ENCODE data around the gene CIPC. TPM values are rescaled to one million over a fixed set of nuclear protein-coding genes. Genes with fewer than 3 reads are reported as not detected.

The CIPC gene
- total and polyA plus RNA-seq, 2 of the 13 experiments (the other 11 are each of a cell fraction or from before 2014, with no cell fraction given) = 7.6 to 13.9 TPM

GRCh38 chr14:77113644-77114043 lies 15.6 kb downstream of the CIPC start (continued):
- TF ChIP-seq, protein P1, sequence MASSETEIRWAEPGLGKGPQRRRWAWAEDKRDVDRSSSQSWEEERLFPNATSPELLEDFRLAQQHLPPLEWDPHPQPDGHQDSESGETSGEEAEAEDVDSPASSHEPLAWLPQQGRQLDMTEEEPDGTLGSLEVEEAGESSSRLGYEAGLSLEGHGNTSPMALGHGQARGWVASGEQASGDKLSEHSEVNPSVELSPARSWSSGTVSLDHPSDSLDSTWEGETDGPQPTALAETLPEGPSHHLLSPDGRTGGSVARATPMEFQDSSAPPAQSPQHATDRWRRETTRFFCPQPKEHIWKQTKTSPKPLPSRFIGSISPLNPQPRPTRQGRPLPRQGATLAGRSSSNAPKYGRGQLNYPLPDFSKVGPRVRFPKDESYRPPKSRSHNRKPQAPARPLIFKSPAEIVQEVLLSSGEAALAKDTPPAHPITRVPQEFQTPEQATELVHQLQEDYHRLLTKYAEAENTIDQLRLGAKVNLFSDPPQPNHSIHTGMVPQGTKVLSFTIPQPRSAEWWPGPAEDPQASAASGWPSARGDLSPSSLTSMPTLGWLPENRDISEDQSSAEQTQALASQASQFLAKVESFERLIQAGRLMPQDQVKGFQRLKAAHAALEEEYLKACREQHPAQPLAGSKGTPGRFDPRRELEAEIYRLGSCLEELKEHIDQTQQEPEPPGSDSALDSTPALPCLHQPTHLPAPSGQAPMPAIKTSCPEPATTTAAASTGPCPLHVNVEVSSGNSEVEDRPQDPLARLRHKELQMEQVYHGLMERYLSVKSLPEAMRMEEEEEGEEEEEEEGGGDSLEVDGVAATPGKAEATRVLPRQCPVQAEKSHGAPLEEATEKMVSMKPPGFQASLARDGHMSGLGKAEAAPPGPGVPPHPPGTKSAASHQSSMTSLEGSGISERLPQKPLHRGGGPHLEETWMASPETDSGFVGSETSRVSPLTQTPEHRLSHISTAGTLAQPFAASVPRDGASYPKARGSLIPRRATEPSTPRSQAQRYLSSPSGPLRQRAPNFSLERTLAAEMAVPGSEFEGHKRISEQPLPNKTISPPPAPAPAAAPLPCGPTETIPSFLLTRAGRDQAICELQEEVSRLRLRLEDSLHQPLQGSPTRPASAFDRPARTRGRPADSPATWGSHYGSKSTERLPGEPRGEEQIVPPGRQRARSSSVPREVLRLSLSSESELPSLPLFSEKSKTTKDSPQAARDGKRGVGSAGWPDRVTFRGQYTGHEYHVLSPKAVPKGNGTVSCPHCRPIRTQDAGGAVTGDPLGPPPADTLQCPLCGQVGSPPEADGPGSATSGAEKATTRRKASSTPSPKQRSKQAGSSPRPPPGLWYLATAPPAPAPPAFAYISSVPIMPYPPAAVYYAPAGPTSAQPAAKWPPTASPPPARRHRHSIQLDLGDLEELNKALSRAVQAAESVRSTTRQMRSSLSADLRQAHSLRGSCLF (CRISPR knock-in tag; IDR thresholded peaks at IDR 0.05; ENCODE audit: borderline replicate concordance) = no peak
- TF ChIP-seq NFATC3 (CRISPR knock-in tag; IDR thresholded peaks at IDR 0.05) (no peak), ZNF605 (CRISPR knock-in tag; IDR thresholded peaks at IDR 0.05) (no peak), EZH2 (conservative IDR thresholded peaks at IDR 0.05; ENCODE audit: low read depth, low read length) (no peak), NR1H2 (CRISPR knock-in tag; IDR thresholded peaks at IDR 0.05; ENCODE audit: borderline replicate concordance, low read depth) (no peak)
- TF ChIP-seq, protein P2, sequence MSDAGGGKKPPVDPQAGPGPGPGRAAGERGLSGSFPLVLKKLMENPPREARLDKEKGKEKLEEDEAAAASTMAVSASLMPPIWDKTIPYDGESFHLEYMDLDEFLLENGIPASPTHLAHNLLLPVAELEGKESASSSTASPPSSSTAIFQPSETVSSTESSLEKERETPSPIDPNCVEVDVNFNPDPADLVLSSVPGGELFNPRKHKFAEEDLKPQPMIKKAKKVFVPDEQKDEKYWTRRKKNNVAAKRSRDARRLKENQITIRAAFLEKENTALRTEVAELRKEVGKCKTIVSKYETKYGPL (CRISPR knock-in tag; IDR thresholded peaks at IDR 0.05) = no peak

GRCh38 chr14:77114609-77115008 lies 16.6 kb downstream of the CIPC start:
- no peak overlapping the region for H3K9ac ChIP-seq (ENCODE audit: insufficient read depth, low read depth, low read length)
- no peak overlapping the region for H3K27ac ChIP-seq (ENCODE audit: extremely low read length, insufficient read depth, low read length)
- no peaks in the 10 kb centered on the region for H3K79me2 ChIP-seq (ENCODE audit: insufficient read depth, low read length)
- FAIRE-seq = no peak
- no peaks in the 10 kb centered on the region for H3K4me1 ChIP-seq (ENCODE audit: insufficient read depth, low read length)
- 96% methylated on average over 4 of the region's 4 CpGs for WGBS (ENCODE audit: low lambda C conversion rate)
- peaks cover 10 to 40% of the 10 kb centered on the region in 2 experiments for H3K36me3 ChIP-seq (replicated peaks in 1 of 2; ENCODE audit: control insufficient read depth in 1 of 2, insufficient read depth in 2 of 2, low read length in 2 of 2)
- DNase-seq (ENCODE audit: low spot score) = no peak
- in situ Hi-C loops (cut with HindIII; ENCODE audit: extremely low pct_ligation_motif_present, low pct_unique_long_range_greater_than_20kb) (no loop called here), intact Hi-C loops (cut with micrococcal nuclease; ENCODE audit: unreplicated experiment) (no loop called here)
- no peak overlapping the region for H3K4me2 ChIP-seq (ENCODE audit: low read depth, low read length)
- H2AFZ ChIP-seq (ENCODE audit: low read length) = no peak overlapping the region
- no peaks in the 10 kb centered on the region for H4K20me1 ChIP-seq (ENCODE audit: insufficient read depth, low read length)
- no peak for TF ChIP-seq ZFP82 (CRISPR knock-in tag; IDR thresholded peaks at IDR 0.05; ENCODE audit: borderline replicate concordance)
- TF ChIP-seq ZFP62 (CRISPR knock-in tag; IDR thresholded peaks at IDR 0.05) = no peak
- TF ChIP-seq FOXK1 (CRISPR knock-in tag; IDR thresholded peaks at IDR 0.05; ENCODE audit: borderline replicate concordance, low read depth) = no peak
- no peak for TF ChIP-seq NCOR1 (IDR thresholded peaks at IDR 0.05; ENCODE audit: borderline replicate concordance, low read length)
- no peak for TF ChIP-seq KMT2A (CRISPR knock-in tag; IDR thresholded peaks at IDR 0.05)
- TF ChIP-seq KDM2A (CRISPR knock-in tag; IDR thresholded peaks at IDR 0.05; ENCODE audit: borderline replicate concordance, low read depth) = no peak
- no peak for TF ChIP-seq NFIB (CRISPR knock-in tag; IDR thresholded peaks at IDR 0.05; ENCODE audit: borderline replicate concordance)
- no peak for TF ChIP-seq ZNF234 (CRISPR knock-in tag; conservative IDR thresholded peaks at IDR 0.05)
- no peak for TF ChIP-seq EHMT2 (IDR thresholded peaks at IDR 0.05; ENCODE audit: borderline replicate concordance, low read depth, low read length)
- no peak for TF ChIP-seq ZNF879 (CRISPR knock-in tag; IDR thresholded peaks at IDR 0.05)
- no peak for TF ChIP-seq NR2F6 (IDR thresholded peaks at IDR 0.05)
- TF ChIP-seq NR2F6 (CRISPR knock-in tag; IDR thresholded peaks at IDR 0.05) = no peak
- TF ChIP-seq XRCC5 (optimal IDR thresholded peaks at IDR 0.05; ENCODE audit: low read length) = no peak
- TF ChIP-seq NFE2L2 (IDR thresholded peaks at IDR 0.05; ENCODE audit: low read length) = no peak
- no peak for ATAC-seq
- no peak overlapping the region for H3K4me3 ChIP-seq (replicated peaks in 1 of 3; ENCODE audit: insufficient read depth in 1 of 3, low read depth in 2 of 3, low read length in 3 of 3)
- BruUV-seq (replicated peaks) = no TSS peak
- POLR2A ChIA-PET = no interaction called here
- no peaks in the 10 kb centered on the region for H3K9me3 ChIP-seq (ENCODE audit: low read length)
- H3K27me3 ChIP-seq (ENCODE audit: control insufficient read depth in 1 of 2, insufficient read depth in 2 of 2, low read length in 2 of 2) = no peaks in the 10 kb centered on the region
- CTCF ChIA-PET (ENCODE audit: low intra/inter-chr PET ratio, low total read pairs) = no interaction called here
